Measurements from ENCODE around the gene GATA2. TPM values are rescaled to one million over a fixed set of nuclear protein-coding genes. Genes with fewer than 3 reads are reported as not detected.

GATA2 gene
- total and polyA plus RNA-seq, 3 experiments from 2014 or later: not detected

DNA sequence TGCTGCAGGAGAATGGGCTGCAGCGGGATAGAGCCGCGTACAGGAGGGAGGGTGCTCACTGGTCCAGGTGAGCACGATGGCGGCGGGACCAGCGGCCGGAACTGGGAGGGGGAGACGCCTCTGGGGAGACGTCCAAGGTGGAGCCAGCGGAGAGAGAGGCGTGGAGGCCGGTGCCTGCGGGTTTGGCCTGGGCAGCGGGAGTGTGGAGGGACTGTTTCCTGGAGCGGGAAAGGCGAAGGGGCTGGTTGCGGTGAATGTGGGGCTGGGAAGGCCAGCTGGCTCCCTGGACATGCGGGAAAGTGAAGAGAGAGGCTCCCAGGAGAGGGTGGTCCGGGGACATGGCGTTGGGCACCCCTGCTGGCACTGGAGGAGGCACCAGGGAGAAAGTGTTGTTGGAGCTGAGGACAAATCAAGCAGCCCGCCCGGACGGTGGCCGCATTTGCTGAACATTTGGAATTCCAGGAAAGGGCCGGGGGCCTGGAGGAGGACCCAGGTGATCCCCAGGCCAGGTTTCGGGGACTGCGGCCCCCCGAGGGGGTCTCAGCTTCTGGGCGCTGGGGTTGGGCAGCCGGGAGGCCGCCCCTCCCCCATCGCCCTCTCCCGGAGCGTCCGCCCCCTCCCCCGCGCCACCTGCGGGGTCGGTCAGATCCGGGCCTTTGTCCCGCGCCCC lies 60.6 kb downstream of the GATA2 start:
- ChIA-PET POLR2A (no interaction called here), CTCF (interaction anchor here (1.2 kb wide), 1 partner anchor 10 kb away, joined by 3 read pairs; no protein-coding TSS in a partner anchor)
- DNase-seq: no peak

DNA sequence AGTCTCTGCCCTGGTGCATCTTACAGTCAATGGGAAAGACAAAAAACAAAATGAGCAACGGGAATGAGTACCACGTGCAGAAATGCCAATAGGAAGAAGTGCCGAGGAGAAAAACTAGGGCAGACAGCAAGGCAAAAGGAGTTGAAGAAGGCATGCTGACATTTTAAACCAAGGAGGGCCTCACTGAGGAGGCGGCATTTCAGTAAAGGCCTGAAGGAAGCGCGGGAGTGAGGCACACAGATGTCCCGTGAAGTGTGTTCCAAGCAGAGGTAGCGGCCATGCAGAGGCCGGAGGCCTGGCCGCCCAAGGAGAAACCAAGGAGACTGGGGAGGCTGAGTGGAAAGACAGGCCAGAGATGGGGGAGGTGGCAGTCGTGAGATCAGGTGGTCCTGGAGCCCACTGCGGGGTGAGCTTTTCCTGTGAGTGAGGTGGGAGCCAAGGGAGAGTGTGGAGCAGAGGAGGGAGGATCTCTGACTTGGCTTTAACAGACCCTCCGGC lies 61.1 kb downstream of the GATA2 start:
- no peaks in the 10 kb centered on the region for H3K36me3 Mint-ChIP-seq
- H3K4me1 Mint-ChIP-seq: peaks cover 3 to 11% (median 8%) of the 10 kb centered on the region in 3 donors
- H3K4me1 ChIP-seq (ENCODE audit: insufficient read depth, low read length): no peaks in the 10 kb centered on the region
- peaks cover 37 to 58% of the 10 kb centered on the region in 2 donors for H3K27me3 Mint-ChIP-seq
- H3K36me3 ChIP-seq (ENCODE audit: insufficient read depth, low read length): no peaks in the 10 kb centered on the region
- H3K9me3 Mint-ChIP-seq: no peaks in the 10 kb centered on the region
- H3K27ac ChIP-seq (ENCODE audit: low read depth, low read length): no peak overlapping the region
- DNase-seq: no peak
- peaks cover 8% of the 10 kb centered on the region for H3K27me3 ChIP-seq (ENCODE audit: insufficient read depth, low read length, poor library complexity, severe bottlenecking)
- ChIA-PET POLR2A (no interaction called here), CTCF (no interaction called here)
- H3K9me3 ChIP-seq (ENCODE audit: low read length): no peaks in the 10 kb centered on the region
- H3K4me3 ChIP-seq (ENCODE audit: low read length): no peak overlapping the region
- H3K27ac Mint-ChIP-seq: peak overlapping the region in 2 of 8 donors; percentile 1 to 94
- H3K4me3 Mint-ChIP-seq: peak overlapping the region in 1 of 7 donors; percentile 20

More for the DNA sequence above, 60.6 kb downstream of the GATA2 start:
- no peak overlapping the region for H3K27ac ChIP-seq (ENCODE audit: low read depth, low read length)
- Mint-ChIP-seq H3K4me1 (peaks cover 3 to 11% (median 8%) of the 10 kb centered on the region in 3 donors), H3K27ac (no peak overlapping the region), H3K4me3 (peak overlapping the region in 1 of 7 donors; percentile 65), H3K36me3 (no peaks in the 10 kb centered on the region), H3K27me3 (peaks cover 40 to 59% of the 10 kb centered on the region in 2 donors), H3K9me3 (no peaks in the 10 kb centered on the region)
- H3K4me3 ChIP-seq (ENCODE audit: low read length): no peak overlapping the region
- no peaks in the 10 kb centered on the region for H3K36me3 ChIP-seq (ENCODE audit: insufficient read depth, low read length)
- H3K27me3 ChIP-seq (ENCODE audit: insufficient read depth, low read length, poor library complexity, severe bottlenecking): peaks cover 8% of the 10 kb centered on the region
- no peaks in the 10 kb centered on the region for H3K4me1 ChIP-seq (ENCODE audit: insufficient read depth, low read length)
- H3K9me3 ChIP-seq (ENCODE audit: low read length): no peaks in the 10 kb centered on the region

DNA sequence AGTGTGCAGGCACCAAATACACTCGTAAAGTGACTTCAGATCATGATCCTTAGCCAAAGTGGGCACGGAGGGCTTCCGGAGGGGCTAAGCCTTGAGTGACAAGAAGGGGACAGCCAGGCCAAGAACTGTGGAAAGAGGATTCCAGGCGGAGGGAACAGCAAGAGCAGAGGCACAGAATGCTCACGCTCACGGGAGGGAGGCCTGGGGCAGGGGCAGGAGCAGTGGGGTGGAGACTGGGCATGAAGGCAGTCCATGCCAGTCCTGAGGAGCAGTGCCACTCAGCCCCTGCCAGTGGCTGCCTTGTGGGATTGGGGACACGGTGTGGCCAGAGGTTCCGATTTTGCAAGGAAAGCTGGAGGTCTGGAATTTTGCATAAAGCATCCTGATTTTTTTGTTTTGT lies 62.3 kb downstream of the GATA2 start:
- no peak for DNase-seq
- H3K27me3 Mint-ChIP-seq: peaks cover 36 to 51% of the 10 kb centered on the region in 2 donors
- H3K27ac ChIP-seq (ENCODE audit: low read depth, low read length): no peak overlapping the region
- POLR2A ChIA-PET: no interaction called here
- no peak overlapping the region for H3K4me3 Mint-ChIP-seq
- H3K9me3 Mint-ChIP-seq: no peaks in the 10 kb centered on the region
- H3K27me3 ChIP-seq (ENCODE audit: insufficient read depth, low read length, poor library complexity, severe bottlenecking): peaks cover 8% of the 10 kb centered on the region
- no peaks in the 10 kb centered on the region for H3K36me3 ChIP-seq (ENCODE audit: insufficient read depth, low read length)
- no peaks in the 10 kb centered on the region for H3K9me3 ChIP-seq (ENCODE audit: low read length)
- H3K4me1 ChIP-seq (ENCODE audit: insufficient read depth, low read length): no peaks in the 10 kb centered on the region
- no peaks in the 10 kb centered on the region for H3K36me3 Mint-ChIP-seq
- CTCF ChIA-PET: interaction anchor here (1.5 kb wide), 1 partner anchor 178 kb away, joined by 7 read pairs; no protein-coding TSS in a partner anchor
- H3K4me1 Mint-ChIP-seq: peaks cover 3 to 11% (median 8%) of the 10 kb centered on the region in 3 donors
- no peak overlapping the region for H3K27ac Mint-ChIP-seq
- H3K4me3 ChIP-seq (ENCODE audit: low read length): no peak overlapping the region

DNA sequence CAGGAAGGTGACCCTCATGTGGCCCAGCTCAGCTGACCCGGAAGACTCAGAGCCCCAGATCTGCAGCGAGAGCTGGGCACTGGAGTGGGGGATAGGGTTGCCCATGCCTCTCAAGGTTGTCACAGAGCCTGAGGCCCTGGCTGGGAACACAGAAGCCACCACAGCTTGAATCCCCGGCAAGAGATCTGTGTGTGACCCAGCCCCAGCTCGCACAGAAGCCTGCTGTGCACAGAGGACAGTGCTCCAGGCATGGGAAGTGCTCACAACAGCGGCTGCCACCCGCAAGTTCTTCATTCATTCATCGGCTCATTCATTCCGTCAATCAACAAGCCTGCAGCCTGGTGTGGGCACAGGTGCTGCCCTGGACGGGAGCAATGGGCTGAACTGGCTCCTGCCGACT lies 62.7 kb downstream of the GATA2 start:
- Histone ChIP-seq H3K9me3 (ENCODE audit: low read length) (no peaks in the 10 kb centered on the region), H3K4me1 (ENCODE audit: insufficient read depth, low read length) (no peaks in the 10 kb centered on the region), H3K4me3 (ENCODE audit: low read length) (no peak overlapping the region), H3K36me3 (ENCODE audit: insufficient read depth, low read length) (no peaks in the 10 kb centered on the region), H3K27ac (ENCODE audit: low read depth, low read length) (no peak overlapping the region), H3K27me3 (ENCODE audit: insufficient read depth, low read length, poor library complexity, severe bottlenecking) (peaks cover 8% of the 10 kb centered on the region)
- H3K4me3 Mint-ChIP-seq: no peak overlapping the region
- no peak overlapping the region for H3K27ac Mint-ChIP-seq
- H3K36me3 Mint-ChIP-seq: no peaks in the 10 kb centered on the region
- CTCF ChIA-PET: interaction anchor here (1.5 kb wide), 1 partner anchor 179 kb away, joined by 7 read pairs; no protein-coding TSS in a partner anchor
- peaks cover 3 to 11% (median 8%) of the 10 kb centered on the region in 3 donors for H3K4me1 Mint-ChIP-seq
- H3K27me3 Mint-ChIP-seq: peaks cover 36 to 51% of the 10 kb centered on the region in 2 donors
- no peaks in the 10 kb centered on the region for H3K9me3 Mint-ChIP-seq
- no peak for DNase-seq
- POLR2A ChIA-PET: interaction anchor here (0.6 kb wide), 1 partner anchor 175 kb away, joined by 4 read pairs; no protein-coding TSS in a partner anchor

DNA sequence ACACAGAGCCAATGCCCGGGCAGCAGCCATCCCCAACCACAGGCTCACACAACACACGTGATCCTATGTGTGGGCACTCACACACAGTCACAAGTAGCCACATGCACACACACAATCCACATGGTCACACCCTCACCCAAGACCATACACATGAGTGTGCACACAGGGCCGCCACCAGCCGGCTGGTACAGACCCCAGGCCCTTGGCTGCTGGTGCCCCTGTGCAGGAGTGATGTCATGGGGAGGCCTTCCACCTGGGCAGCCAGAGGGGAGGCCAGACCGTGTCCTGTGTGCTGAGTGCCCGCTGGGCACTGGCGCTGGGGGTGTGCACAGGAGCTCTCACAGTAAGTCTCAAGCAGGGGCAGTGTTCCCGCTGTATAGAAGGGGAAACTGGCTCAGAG lies 63.2 kb downstream of the GATA2 start:
- H3K4me1 ChIP-seq (ENCODE audit: insufficient read depth, low read length): no peaks in the 10 kb centered on the region
- Mint-ChIP-seq H3K27ac (no peak overlapping the region), H3K4me1 (peaks cover 3 to 11% (median 8%) of the 10 kb centered on the region in 3 donors), H3K36me3 (no peaks in the 10 kb centered on the region), H3K9me3 (no peaks in the 10 kb centered on the region), H3K4me3 (no peak overlapping the region), H3K27me3 (peaks cover 33 to 48% of the 10 kb centered on the region in 2 donors)
- POLR2A ChIA-PET: interaction anchor here (0.6 kb wide), 1 partner anchor 176 kb away, joined by 4 read pairs; no protein-coding TSS in a partner anchor
- no peak overlapping the region for H3K4me3 ChIP-seq (ENCODE audit: low read length)
- H3K27me3 ChIP-seq (ENCODE audit: insufficient read depth, low read length, poor library complexity, severe bottlenecking): peaks cover 8% of the 10 kb centered on the region
- H3K36me3 ChIP-seq (ENCODE audit: insufficient read depth, low read length): no peaks in the 10 kb centered on the region
- H3K9me3 ChIP-seq (ENCODE audit: low read length): no peaks in the 10 kb centered on the region
- CTCF ChIA-PET: interaction anchor here (1.5 kb wide), 1 partner anchor 179 kb away, joined by 7 read pairs; no protein-coding TSS in a partner anchor
- no peak overlapping the region for H3K27ac ChIP-seq (ENCODE audit: low read depth, low read length)
- DNase-seq: no peak

Other genes starting within 250 kb of the GATA2 start
- gene DNAJB8, start 26.3 kb downstream of the GATA2 start, total RNA-seq: not detected
- not detected for gene DNAJB8, start 26.3 kb downstream of the GATA2 start, polyA plus RNA-seq
- gene RPN1, start 157.6 kb upstream of the GATA2 start, total RNA-seq: 100 to 1,000 TPM; 188 to 194 TPM
- gene RPN1, start 157.6 kb upstream of the GATA2 start, polyA plus RNA-seq: 294 TPM
- 100 to 1,000 TPM; 260 to 285 TPM for gene RAB7A, start 233.0 kb upstream of the GATA2 start, total RNA-seq
- gene RAB7A, start 233.0 kb upstream of the GATA2 start, polyA plus RNA-seq: 206 TPM

Measured in CD8-positive, alpha-beta memory T cell (primary cell).